H9 (cell line): Measurements from ENCODE around the gene C1QTNF7. TPM values are rescaled to one million over a fixed set of nuclear protein-coding genes. Genes with fewer than 3 reads are reported as not detected.

Source experiments
- DNase-seq: peaks from one replicate; pipeline ENCODE4 v3.0.0-alpha.2; 2017
- H2AFZ ChIP-seq: one replicate; pipeline ENCODE4 v1.6.1; 2013; ENCODE audit warnings: mild to moderate bottlenecking, low read length, control low read depth, moderate library complexity
- H2AK5ac ChIP-seq: 2 replicates; pipeline ENCODE4 v1.6.1; 2013; ENCODE audit warnings: low read length, control low read depth, mixed read lengths; ENCODE audit not compliant: insufficient read length
- H2BK120ac ChIP-seq: one replicate; pipeline ENCODE4 v1.6.1; 2013; ENCODE audit warnings: low read depth, mild to moderate bottlenecking, low read length, control low read depth, inconsistent platforms; ENCODE audit not compliant: poor library complexity, severe bottlenecking
- H2BK12ac ChIP-seq: 2 replicates; pipeline ENCODE4 v1.6.1; 2013; ENCODE audit warnings: low read length, control low read depth, mixed read lengths, low read depth; ENCODE audit not compliant: insufficient read length
- H2BK15ac ChIP-seq: 2 replicates; pipeline ENCODE4 v1.6.1; 2013; ENCODE audit warnings: low read depth, low read length, control low read depth
- H2BK20ac ChIP-seq: one replicate; pipeline ENCODE4 v1.6.1; 2013; ENCODE audit warnings: low read depth, mild to moderate bottlenecking, low read length, control low read depth, inconsistent platforms; ENCODE audit not compliant: poor library complexity, severe bottlenecking
- H2BK5ac ChIP-seq: 2 replicates; pipeline ENCODE4 v1.6.1; 2013; ENCODE audit warnings: low read length, control low read depth, mixed read lengths; ENCODE audit not compliant: insufficient read length
- H3K14ac ChIP-seq: 2 replicates; pipeline ENCODE4 v1.6.1; 2013; ENCODE audit warnings: low read length, control low read depth; ENCODE audit not compliant: insufficient read depth
- H3K18ac ChIP-seq: 2 replicates; pipeline ENCODE4 v1.6.1; 2013; ENCODE audit warnings: low read depth, mild to moderate bottlenecking, mixed read lengths, low read length, control low read depth; ENCODE audit not compliant: insufficient read length
- H3K23ac ChIP-seq: 2 replicates; pipeline ENCODE4 v1.6.1; 2013; ENCODE audit warnings: low read length, control low read depth, mixed read lengths, low read depth; ENCODE audit not compliant: insufficient read length
- H3K23me2 ChIP-seq: 2 replicates; pipeline ENCODE4 v1.6.1; 2013; ENCODE audit warnings: low read depth, mild to moderate bottlenecking, mixed read lengths, low read length, control low read depth; ENCODE audit not compliant: insufficient read length, poor library complexity, severe bottlenecking
- H3K27ac ChIP-seq: 2 replicates; pipeline ENCODE4 v1.5.1; 2013; ENCODE audit warnings: low read length, control low read depth, mixed read lengths, low read depth; ENCODE audit not compliant: insufficient read length
- H3K27me3 ChIP-seq: 2 replicates; pipeline ENCODE4 v1.6.1; 2013; ENCODE audit warnings: low read length, control low read depth, inconsistent platforms; ENCODE audit not compliant: insufficient read depth
- H3K4ac ChIP-seq: 2 replicates; pipeline ENCODE4 v1.6.1; 2013; ENCODE audit warnings: low read depth, mild to moderate bottlenecking, control low read depth, inconsistent platforms, low read length, moderate library complexity
- H3K4me1 ChIP-seq: 2 replicates; pipeline ENCODE4 v1.6.1; 2013; ENCODE audit warnings: low read length, control low read depth, inconsistent platforms; ENCODE audit not compliant: insufficient read depth
- H3K4me2 ChIP-seq: 2 replicates; pipeline ENCODE4 v1.6.1; 2013; ENCODE audit warnings: low read length, control low read depth, mixed read lengths; ENCODE audit not compliant: insufficient read length, insufficient read depth
- H3K56ac ChIP-seq: 2 replicates; pipeline ENCODE4 v1.6.1; 2013; ENCODE audit warnings: low read depth, mild to moderate bottlenecking, mixed read lengths, low read length, control low read depth; ENCODE audit not compliant: insufficient read length
- H3K79me1 ChIP-seq: 2 replicates; pipeline ENCODE4 v1.6.1; 2013; ENCODE audit warnings: low read depth, mild to moderate bottlenecking, moderate library complexity, low read length, control low read depth, inconsistent platforms; ENCODE audit not compliant: insufficient read depth, poor library complexity, severe bottlenecking
- H3K79me2 ChIP-seq: 2 replicates; pipeline ENCODE4 v1.6.1; 2013; ENCODE audit warnings: low read length, control low read depth, inconsistent platforms; ENCODE audit not compliant: insufficient read depth
- H3K9ac ChIP-seq: 2 replicates; pipeline ENCODE4 v1.6.1; 2013; ENCODE audit warnings: low read length, control low read depth, mixed read lengths; ENCODE audit not compliant: insufficient read length; ENCODE audit errors: extremely low read depth
- H3K9me3 ChIP-seq: one replicate; pipeline ENCODE4 v1.6.1; 2013; ENCODE audit warnings: low read depth, low read length, inconsistent platforms; ENCODE audit not compliant: control insufficient read depth
- H3T11ph ChIP-seq: one replicate; pipeline ENCODE4 v1.6.1; 2013; ENCODE audit warnings: mild to moderate bottlenecking, low read length, control low read depth, inconsistent platforms
- H4K20me1 ChIP-seq: one replicate; pipeline ENCODE4 v1.6.1; 2013; ENCODE audit not compliant: control insufficient read depth, insufficient read length, insufficient read depth
- H4K5ac ChIP-seq: 2 replicates; pipeline ENCODE4 v1.6.1; 2013; ENCODE audit warnings: low read depth, mild to moderate bottlenecking, mixed read lengths, low read length, control low read depth; ENCODE audit not compliant: insufficient read length
- H4K8ac ChIP-seq: replicated peaks from 2 replicates; pipeline ENCODE4 v1.6.1; 2013; ENCODE audit warnings: low read length, control low read depth, mixed read lengths, low read depth; ENCODE audit not compliant: insufficient read length
- H4K91ac ChIP-seq: 2 replicates; pipeline ENCODE4 v1.6.1; 2013; ENCODE audit warnings: low read depth, mild to moderate bottlenecking, moderate library complexity, mixed read lengths, low read length, control low read depth; ENCODE audit not compliant: insufficient read length
- H3K27ac Mint-ChIP-seq, 3 experiments: 2 replicates in 2 of 3; 3 replicates in 1 of 3; pipeline ENCODE4 v1.8.0; 2020 to 2021; ENCODE audit warnings: mixed read lengths in 3 of 3, mild to moderate bottlenecking in 1 of 3, moderate library complexity in 1 of 3
- H3K27me3 Mint-ChIP-seq: 2 replicates; pipeline ENCODE4 v1.8.0; 2021; ENCODE audit warnings: low read depth, mild to moderate bottlenecking, moderate library complexity, mixed read lengths
- H3K36me3 Mint-ChIP-seq, 3 experiments: 2 replicates in 2 of 3; 3 replicates in 1 of 3; pipeline ENCODE4 v1.8.0; 2020 to 2021; ENCODE audit warnings: low read depth in 3 of 3, mixed read lengths in 3 of 3; ENCODE audit not compliant: insufficient read depth in 1 of 3
- H3K4me1 Mint-ChIP-seq, 2 experiments: 2 replicates each; pipeline ENCODE4 v1.8.0; 2020; ENCODE audit warnings: mixed read lengths in 2 of 2
- H3K4me3 Mint-ChIP-seq, 2 experiments: 2 replicates in 1 of 2; 3 replicates in 1 of 2; pipeline ENCODE4 v1.8.0; 2020 to 2021; ENCODE audit warnings: mild to moderate bottlenecking in 2 of 2, mixed read lengths in 2 of 2, moderate library complexity in 1 of 2
- H3K9me3 Mint-ChIP-seq, 2 experiments: 2 replicates in 1 of 2; 3 replicates in 1 of 2; pipeline ENCODE4 v1.8.0; 2020; ENCODE audit warnings: mild to moderate bottlenecking in 2 of 2, mixed read lengths in 2 of 2, moderate library complexity in 1 of 2
- WGBS: extraction: QIAGEN DNeasy Blood & Tissue Kit; methylation state at CpG from one replicate; pipeline ENCODE4 v1.1.7; 2013; ENCODE audit warnings: missing lambda C conversion rate, low lambda C conversion rate, mixed read lengths; ENCODE audit not compliant: insufficient read length; ENCODE audit errors: extremely low coverage; 5-methylcytosine and 5-hydroxymethylcytosine counted together
- total RNA-seq: library from RNA; stranded (reverse); gene quantifications from 2 replicates; pipeline ENCODE4 v1.2.1, GENCODE V29; 2021
- TF ChIP-seq, protein P1 (sequence below): fragments of 200-600 bp; sonication (generic); conservative IDR thresholded peaks from 3 replicates; pipeline ENCODE4 v1.8.0; 2021; ENCODE audit warnings: antibody characterized with exemption, mild to moderate bottlenecking

The C1QTNF7 gene
- total RNA-seq, 1 experiment from 2014 or later: not detected

- no CpG with 5 or more reads among the region's 1 CpG for WGBS
- Mint-ChIP-seq H3K36me3 (no peaks in the 10 kb centered on the region; a peak in 1 of 7 replicates), H3K4me3 (no peak overlapping the region), H3K27me3 (no peaks in the 10 kb centered on the region; the same call in none of the 2 replicates), H3K9me3 (peaks cover 0 to 3% of the 10 kb centered on the region in 2 experiments; a peak in 2 of 5 replicates), H3K4me1 (no peaks in the 10 kb centered on the region), H3K27ac (no peak overlapping the region)
- Histone ChIP-seq H4K5ac (no peak overlapping the region), H3K9ac (no peak overlapping the region), H2BK12ac (no peak overlapping the region), H3K23me2 (no peaks in the 10 kb centered on the region), H3K4me1 (no peaks in the 10 kb centered on the region), H3K27ac (no peak overlapping the region), H3K9me3 (no peaks in the 10 kb centered on the region), H4K8ac (no peak overlapping the region), H2BK20ac (no peak overlapping the region), H3K18ac (no peak overlapping the region), H2AFZ (no peak overlapping the region), H3K56ac (no peak overlapping the region), H3K23ac (no peak overlapping the region), H2BK120ac (no peak overlapping the region), H3K4ac (no peak overlapping the region), H2AK5ac (no peak overlapping the region), H3K79me2 (no peaks in the 10 kb centered on the region), H3K79me1 (no peaks in the 10 kb centered on the region), H3T11ph (no peak overlapping the region), H2BK5ac (no peak overlapping the region), H4K91ac (no peak overlapping the region), H3K14ac (no peak overlapping the region), H4K20me1 (no peaks in the 10 kb centered on the region), H3K4me2 (no peak overlapping the region), H3K27me3 (no peaks in the 10 kb centered on the region; the same call in 1 of the 2 replicates), H2BK15ac (no peak overlapping the region)
- DNase-seq: no peak
- TF ChIP-seq, protein P1, sequence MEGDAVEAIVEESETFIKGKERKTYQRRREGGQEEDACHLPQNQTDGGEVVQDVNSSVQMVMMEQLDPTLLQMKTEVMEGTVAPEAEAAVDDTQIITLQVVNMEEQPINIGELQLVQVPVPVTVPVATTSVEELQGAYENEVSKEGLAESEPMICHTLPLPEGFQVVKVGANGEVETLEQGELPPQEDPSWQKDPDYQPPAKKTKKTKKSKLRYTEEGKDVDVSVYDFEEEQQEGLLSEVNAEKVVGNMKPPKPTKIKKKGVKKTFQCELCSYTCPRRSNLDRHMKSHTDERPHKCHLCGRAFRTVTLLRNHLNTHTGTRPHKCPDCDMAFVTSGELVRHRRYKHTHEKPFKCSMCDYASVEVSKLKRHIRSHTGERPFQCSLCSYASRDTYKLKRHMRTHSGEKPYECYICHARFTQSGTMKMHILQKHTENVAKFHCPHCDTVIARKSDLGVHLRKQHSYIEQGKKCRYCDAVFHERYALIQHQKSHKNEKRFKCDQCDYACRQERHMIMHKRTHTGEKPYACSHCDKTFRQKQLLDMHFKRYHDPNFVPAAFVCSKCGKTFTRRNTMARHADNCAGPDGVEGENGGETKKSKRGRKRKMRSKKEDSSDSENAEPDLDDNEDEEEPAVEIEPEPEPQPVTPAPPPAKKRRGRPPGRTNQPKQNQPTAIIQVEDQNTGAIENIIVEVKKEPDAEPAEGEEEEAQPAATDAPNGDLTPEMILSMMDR: no peak
Measured at GRCh38 chr4:15428611-15429010, 778 bp downstream of the C1QTNF7 start.
